ENCODE measurements around the gene MAST4.
"Not testable (repeated sequence)": the region's sequence is repeated elsewhere in the genome, so short reads cannot be mapped to it uniquely, and the experiment has no call there.

The MAST4 gene

DNA sequence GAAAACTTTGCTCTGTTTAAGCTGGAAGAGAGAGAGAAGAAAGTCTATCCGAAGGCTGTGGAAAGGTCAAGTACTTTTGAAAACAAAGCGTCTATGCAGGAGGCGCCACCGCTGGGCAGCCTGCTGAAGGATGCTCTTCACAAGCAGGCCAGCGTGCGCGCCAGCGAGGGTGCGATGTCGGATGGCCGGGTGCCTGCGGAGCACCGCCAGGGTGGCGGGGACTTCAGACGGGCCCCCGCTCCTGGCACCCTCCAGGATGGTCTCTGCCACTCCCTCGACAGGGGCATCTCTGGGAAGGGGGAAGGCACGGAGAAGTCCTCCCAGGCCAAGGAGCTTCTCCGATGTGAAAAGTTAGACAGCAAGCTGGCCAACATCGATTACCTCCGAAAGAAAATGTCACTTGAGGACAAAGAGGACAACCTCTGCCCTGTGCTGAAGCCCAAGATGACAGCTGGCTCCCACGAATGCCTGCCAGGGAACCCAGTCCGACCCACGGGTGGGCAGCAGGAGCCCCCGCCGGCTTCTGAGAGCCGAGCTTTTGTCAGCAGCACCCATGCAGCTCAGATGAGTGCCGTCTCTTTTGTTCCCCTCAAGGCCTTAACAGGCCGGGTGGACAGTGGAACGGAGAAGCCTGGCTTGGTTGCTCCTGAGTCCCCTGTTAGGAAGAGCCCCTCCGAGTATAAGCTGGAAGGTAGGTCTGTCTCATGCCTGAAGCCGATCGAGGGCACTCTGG is 567.8 kb downstream of the MAST4 start:
- DNase-seq (ENCODE audit: low spot score), result no peak

DNA sequence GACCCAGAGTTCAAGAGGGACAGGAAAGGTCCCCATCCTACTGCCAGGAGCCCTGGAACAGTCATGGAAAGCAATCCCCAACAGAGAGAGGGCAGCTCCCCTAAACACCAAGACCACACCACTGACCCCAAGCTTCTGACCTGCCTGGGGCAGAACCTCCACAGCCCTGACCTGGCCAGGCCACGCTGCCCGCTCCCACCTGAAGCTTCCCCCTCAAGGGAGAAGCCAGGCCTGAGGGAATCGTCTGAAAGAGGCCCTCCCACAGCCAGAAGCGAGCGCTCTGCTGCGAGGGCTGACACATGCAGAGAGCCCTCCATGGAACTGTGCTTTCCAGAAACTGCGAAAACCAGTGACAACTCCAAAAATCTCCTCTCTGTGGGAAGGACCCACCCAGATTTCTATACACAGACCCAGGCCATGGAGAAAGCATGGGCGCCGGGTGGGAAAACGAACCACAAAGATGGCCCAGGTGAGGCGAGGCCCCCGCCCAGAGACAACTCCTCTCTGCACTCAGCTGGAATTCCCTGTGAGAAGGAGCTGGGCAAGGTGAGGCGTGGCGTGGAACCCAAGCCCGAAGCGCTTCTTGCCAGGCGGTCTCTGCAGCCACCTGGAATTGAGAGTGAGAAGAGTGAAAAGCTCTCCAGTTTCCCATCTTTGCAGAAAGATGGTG is 568.8 kb downstream of the MAST4 start:
- no peak for DNase-seq (ENCODE audit: low spot score)

DNA sequence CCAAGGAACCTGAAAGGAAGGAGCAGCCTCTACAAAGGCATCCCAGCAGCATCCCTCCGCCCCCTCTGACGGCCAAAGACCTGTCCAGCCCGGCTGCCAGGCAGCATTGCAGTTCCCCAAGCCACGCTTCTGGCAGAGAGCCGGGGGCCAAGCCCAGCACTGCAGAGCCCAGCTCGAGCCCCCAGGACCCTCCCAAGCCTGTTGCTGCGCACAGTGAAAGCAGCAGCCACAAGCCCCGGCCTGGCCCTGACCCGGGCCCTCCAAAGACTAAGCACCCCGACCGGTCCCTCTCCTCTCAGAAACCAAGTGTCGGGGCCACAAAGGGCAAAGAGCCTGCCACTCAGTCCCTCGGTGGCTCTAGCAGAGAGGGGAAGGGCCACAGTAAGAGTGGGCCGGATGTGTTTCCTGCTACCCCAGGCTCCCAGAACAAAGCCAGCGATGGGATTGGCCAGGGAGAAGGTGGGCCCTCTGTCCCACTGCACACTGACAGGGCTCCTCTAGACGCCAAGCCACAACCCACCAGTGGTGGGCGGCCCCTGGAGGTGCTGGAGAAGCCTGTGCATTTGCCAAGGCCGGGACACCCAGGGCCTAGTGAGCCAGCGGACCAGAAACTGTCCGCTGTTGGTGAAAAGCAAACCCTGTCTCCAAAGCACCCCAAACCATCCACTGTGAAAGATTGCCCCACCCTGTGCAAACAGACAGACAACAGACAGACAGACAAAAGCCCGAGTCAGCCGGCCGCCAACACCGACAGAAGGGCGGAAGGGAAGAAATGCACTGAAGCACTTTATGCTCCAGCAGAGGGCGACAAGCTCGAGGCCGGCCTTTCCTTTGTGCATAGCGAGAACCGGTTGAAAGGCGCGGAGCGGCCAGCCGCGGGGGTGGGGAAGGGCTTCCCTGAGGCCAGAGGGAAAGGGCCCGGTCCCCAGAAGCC is 569.6 kb downstream of the MAST4 start:
- DNase-seq (ENCODE audit: low spot score), result no peak

DNA sequence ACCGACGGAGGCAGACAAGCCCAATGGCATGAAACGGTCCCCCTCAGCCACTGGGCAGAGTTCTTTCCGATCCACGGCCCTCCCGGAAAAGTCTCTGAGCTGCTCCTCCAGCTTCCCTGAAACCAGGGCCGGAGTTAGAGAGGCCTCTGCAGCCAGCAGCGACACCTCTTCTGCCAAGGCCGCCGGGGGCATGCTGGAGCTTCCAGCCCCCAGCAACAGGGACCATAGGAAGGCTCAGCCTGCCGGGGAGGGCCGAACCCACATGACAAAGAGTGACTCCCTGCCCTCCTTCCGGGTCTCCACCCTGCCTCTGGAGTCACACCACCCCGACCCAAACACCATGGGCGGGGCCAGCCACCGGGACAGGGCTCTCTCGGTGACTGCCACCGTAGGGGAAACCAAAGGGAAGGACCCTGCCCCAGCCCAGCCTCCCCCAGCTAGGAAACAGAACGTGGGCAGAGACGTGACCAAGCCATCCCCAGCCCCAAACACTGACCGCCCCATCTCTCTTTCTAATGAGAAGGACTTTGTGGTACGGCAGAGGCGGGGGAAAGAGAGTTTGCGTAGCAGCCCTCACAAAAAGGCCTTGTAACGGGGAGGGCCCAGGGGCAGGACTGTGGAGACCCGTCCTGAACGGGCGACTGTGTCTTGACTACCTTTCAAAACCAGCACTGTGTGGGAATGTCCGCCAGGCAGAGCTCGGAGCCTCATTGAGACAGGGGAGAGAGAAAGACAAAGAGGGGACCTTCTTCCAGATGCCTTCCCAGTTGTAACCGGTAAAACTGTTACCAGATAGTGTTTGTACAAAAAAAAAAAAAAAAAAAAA is 570.5 kb downstream of the MAST4 start:
- no peak for DNase-seq (ENCODE audit: low spot score)

DNA sequence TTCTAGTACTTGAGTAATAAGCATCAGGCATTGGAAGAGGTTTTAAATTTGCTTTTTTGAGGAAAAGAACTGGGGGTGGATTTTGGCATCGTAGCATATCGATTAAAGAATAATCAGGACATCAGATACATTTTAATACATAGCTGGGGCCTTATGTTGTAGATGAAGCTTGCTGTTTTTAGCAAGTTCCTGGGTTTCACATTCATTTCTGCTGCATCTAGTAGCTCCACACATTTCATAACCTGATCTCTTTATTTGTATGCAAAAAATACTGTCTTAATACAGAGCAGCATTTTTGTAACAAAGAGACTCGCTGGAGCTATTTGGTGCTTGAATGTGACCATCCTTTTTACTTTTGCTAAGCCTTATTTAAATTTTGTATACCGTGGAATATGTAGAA is 571.9 kb downstream of the MAST4 start:
- no peak for DNase-seq (ENCODE audit: low spot score)

DNA sequence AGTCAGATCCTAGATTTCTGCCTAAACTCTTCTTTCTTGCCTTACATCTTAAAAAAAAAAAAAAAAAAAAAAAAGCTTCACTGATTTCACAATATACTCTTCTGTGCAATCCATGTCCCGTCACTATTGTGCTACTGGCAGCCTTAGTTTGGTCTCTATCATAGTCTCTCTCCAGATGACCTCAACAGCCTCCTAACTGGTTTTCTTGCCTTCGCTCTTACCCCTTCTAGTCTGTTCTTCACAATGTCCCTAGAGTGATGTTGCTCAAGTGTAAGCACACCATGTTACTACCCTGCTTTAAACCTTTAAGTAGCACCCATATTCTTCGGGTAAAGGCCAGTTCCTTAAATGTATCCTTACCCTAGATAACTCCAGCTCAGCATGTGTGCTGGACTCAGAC is 574.6 kb downstream of the MAST4 start:
- DNase-seq (ENCODE audit: low spot score), result no peak

DNA sequence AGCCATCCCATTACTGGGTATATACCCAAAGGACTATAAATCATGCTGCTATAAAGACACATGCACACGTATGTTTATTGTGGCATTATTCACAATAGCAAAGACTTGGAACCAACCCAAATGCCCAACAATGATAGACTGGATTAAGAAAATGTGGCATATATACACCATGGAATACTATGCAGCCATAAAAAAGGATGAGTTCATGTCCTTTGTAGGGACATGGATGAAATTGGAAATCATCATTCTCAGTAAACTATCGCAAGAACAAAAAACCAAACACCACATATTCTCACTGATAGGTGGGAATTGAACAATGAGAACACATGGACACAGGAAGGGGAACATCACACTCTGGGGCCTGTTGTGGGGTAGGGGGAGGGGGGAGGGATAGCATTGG is 577.2 kb downstream of the MAST4 start:
- DNase-seq (ENCODE audit: low spot score), result not testable (repeated sequence)

DNA sequence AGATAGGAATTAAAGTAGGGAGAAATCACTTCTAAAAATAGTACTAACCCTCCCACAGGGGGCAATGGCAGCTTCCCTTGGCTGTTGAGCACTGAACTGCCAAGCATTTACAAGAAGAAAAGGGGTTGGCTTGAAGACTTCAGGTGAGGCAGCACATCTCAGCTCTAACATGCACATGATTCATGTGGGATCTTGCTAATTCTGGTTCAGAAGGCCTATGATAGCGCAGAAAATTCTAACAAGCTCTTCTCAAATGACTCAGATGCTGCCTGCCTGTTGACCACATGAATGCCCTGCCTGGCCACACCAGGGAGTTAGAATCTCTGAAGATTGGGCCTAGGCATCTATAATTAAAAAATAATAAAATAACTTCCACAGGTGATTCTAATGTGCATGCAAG is 577.8 kb downstream of the MAST4 start:
- no peak for DNase-seq (ENCODE audit: low spot score)

DNA sequence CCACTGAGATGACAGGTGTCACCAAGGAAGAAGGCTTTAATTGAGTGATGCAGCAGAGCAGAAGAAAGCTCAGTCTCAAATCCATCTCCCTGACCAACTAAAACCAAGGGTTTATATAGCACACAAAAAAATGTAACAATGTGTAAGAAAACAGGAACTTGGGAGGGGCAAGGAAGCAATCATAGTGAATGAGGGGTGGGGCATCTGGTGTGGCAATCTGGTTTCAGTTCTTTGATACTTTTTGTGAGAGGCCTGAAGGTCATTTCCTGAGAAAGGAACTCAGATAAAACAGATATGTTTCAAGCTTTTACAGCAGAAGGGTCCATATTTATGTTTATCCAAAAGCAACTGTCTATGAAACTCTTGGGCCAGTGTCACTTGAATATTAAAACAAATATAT is 580.7 kb downstream of the MAST4 start:
- no peak for DNase-seq (ENCODE audit: low spot score)

DNA sequence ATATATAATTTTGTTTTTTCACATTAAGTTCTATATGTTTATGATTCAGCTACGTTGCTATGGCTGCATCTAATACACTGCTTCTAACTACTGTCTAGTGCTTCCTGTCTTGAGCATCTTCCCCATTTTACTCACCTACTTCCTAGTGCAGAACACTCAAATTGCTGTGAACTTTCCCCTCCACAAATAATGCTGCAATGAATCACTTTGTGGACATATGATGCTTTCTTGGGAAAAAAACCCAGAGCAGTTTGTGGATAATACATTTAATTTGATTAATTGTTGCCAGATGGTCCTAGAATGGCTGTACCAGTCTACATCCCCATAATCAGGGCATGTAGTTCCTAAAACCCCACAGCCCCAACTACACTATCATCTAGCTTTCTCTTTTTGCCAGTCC is 581.9 kb downstream of the MAST4 start:
- DNase-seq (ENCODE audit: low spot score), result no peak

DNA sequence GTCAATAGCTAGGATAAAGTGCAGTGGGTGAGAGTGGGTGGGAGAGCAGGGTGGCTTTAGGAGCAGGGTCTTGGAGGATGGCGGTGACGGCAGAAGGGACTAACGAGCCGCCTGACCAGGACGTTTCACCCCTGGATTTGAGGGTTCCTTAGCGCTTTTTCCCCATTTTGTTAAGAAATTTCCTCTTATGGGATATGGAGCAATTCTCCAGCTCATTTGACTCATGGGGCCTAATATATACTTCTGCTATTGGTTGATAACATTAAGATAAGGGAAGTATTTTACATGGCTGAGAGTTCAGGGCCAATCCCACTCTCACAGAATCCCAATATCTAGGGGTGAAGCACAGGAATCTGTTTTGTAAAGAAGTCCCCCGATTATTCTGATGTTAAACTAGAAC is 582.8 kb downstream of the MAST4 start:
- DNase-seq (ENCODE audit: low spot score), result no peak

DNA sequence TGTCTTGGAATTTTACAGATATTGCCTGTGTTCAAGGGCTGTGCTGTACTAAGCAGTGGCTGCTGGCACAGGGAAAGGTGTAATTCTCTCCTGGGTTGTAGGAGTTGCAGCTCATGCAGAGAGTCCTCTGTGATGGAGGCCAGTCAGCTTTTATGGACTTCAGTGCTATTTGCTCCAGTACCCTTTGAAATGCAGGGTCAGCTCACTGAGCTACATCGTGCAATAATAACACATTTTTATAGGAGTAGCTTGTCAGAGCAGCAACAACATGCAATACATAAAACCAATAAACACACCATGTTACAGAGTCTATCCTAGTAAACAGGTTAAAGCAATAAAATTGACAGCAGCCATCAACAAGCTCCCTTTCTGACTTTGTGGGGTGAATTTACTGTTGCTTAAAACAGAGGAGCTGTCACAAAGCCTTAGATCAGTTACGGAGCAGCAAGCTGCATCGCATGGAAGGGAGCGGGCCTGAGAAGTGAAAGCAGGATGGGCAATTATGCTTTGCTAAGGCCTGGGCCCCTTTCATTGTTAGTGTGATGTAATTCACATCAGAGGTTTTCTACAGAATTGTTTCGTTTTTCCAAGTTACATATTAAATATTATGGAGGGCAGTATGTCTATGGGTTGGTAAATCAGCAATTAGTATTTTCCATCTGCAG is 583.6 kb downstream of the MAST4 start:
- no peak for DNase-seq (ENCODE audit: low spot score)

DNA sequence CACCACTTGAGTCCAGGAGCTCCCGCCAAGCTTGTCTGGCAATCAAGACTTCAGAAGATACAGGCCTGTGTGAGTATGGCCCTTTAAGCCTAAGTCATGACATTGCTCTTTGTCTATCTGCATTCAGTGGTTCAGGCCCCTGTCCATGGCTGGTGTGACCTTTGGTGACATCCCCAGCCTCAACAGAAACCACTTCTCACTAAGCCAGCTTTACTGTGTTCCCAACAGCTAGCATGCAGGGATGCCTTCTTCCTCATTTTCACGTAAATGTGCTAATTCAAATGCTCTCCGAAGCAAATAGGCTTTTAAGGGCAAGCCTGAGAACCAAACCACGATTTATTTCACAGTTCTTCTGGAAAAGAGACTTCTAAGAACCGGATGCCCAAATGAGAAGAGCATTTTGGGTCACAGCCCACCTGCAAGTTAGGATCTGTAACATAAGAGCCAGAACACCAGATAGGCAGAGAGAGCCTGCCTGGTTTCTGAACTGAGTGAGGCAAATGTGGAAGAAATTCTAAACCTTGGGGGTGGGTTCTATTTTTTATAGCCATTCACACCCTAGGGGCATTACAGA is 585.5 kb downstream of the MAST4 start:
- DNase-seq (ENCODE audit: low spot score), result no peak

DNA sequence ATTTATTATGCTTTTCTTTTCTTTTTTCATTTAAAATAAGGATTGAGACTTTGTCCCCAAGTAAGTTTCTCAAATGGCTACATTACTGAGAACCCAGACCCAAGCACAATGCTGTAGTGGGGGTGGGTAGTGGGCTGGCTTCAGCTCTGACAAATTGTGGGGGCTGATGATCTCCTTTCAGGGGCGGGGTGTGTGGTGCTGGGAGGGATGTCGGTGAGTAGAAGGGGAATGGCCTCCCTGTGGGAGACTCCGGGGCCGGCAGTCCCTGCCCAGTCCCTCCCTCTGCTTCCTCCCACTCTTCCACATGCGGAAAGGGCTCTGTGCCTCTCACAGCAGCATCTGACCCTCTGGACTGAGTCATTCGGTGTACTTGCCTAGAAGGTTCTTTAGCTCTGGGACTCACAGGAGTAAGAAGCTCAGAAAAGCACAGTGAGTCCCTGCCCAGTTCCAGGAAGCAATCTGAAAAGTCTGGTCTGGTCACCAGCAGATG is 586.2 kb downstream of the MAST4 start:
- DNase-seq (ENCODE audit: low spot score), result no peak

DNA sequence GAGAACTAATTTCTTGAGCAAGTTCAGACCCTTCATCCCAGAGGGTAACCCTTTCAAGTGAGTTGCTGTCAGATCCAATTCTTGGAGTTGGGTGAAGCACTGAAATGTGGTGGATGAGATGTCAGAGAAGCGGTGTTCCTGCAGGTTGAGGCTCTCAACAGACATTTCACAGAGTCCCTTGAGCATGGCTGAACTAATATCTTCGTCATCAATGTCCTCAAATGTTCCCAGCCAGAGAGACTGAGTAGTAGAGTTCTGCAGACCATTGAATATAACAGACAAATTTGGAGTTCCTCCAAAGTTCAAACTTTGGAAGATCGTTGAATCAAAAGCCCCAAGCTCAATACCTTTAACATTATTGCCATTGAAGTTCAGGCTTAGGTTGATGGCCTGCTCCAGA is 587.7 kb downstream of the MAST4 start:
- DNase-seq (ENCODE audit: low spot score), result no peak

DNA sequence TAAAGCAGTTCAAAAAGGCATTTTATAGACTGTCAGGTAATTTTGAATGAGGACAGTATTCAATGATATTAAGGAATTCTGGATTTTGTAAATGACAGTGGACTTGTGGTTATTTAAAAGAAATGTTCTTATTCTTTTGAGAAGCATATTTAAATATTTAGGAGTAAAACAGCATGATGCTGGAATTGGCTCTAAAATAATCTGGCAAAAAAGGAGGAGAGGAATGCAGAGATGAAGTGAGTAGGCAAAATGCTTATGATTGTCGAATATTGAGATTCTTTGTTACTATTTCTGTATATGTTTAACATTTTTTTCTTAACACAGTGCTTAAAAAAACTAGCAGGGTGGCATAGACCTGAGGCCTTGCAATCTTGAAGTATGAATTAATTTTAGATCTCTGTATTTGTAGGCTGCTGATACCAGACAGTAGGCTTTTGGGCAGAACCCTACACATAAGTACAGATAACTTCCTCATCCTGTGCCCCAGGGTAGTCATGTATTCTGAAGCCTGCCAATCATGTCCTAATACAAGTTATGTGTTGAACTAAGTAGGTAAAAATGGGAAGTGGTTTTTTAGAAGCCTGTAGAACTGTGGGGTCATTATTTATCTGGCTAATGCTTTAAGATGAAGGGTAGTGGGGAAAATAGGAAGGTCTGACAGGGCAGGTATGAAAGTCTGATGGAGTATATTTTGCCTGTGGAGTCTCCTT is 591.0 kb downstream of the MAST4 start:
- no peak for DNase-seq (ENCODE audit: low spot score)

DNA sequence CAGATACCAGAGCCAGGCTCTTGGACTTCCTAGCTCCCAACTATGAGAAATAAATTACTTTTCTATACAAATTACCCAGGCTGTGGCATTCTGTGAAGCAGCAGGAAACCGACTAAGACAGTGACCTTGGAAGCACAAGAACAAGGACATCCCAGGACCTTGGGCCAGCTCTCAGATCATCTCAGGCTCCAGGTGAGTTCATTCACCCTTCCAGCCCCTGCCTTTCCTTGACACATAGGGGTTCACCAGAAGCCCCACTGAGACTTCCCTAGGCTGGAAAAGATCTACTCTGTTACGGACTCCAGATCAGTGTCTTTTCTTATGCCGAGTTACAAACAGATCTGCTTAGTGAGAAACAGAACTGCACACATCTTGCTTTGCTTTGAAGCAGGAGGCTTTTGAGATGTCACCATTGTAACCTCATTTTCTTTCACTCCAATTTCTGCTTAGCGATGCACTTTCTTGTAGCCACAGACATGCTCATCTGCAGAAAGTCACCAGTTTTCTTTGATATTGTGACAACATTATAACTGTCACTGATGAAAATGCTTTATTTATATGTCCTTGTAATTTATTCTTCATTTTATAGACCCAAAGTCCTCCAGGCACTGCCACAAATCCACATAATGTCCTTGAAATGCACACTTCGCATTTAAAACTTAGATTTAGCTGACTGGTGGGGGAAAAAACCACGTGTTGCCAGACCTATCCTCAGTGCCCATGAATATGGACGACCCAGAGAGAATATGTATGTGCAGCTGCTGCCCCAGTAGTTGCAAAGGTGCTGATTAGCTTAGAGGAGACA is 592.3 kb downstream of the MAST4 start:
- DNase-seq (ENCODE audit: low spot score), result no peak

DNA sequence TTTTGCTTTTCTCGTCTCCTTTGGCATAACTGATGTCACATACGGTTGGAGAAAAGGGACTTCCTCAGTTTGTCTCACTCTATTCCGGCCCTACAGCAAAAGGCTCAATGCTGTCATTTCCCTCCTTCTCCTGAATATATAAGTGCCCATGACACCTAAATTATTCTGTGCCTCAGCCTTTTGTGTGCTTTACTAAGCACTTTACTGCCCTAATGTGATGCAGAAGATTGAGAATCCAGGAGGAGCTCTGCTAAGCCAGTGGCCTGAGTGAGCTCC is 592.8 kb downstream of the MAST4 start:
- DNase-seq (ENCODE audit: low spot score), result no peak

DNA sequence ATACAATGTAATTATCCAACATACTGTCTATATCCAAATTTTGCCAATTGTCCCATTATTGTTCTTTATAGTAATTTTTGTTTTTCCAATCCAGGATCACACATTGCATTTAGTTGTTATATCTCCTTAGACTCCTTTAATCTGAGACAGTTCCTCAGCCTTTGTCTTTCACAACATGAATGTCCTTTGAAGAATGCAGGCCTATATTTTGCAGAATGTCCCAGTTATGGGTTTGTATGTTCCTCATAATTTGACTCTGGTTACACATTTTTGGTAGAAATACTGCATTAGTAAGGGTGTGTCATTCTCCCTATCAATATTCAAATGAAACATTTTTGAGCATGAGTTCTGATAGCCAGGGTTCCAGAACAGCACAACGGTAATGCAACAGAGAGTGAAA is 593.7 kb downstream of the MAST4 start:
- no peak for DNase-seq (ENCODE audit: low spot score)

DNA sequence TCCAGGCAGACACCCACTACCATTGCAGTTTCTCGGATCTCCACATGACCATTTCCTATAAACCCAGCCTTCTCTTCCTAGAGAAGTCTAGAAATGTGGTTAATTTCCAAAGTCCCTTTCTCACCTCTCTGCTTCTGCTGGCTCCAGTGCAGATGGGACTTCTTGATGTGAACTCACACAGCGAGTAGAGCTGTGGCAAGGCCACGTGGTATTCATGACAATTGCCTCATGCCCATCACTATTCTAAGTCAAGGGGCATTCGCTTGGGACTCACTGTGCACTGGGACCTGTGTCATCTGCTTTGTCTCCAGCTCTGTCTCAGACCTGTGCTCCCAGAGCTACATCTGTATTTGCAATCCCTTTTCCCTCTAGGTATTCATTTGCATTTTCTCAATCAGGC is 594.2 kb downstream of the MAST4 start:
- no peak for DNase-seq (ENCODE audit: low spot score)
